GM10847 (cell line): ENCODE results near the gene SPATA2L.

Source experiments
- POLR2A ChIP-seq: IDR thresholded peaks from 2 replicates; pipeline ENCODE4 v1.6.1; 2011; ENCODE audit not compliant: insufficient read length; ENCODE audit errors: extremely low read depth

Gene SPATA2L

DNA sequence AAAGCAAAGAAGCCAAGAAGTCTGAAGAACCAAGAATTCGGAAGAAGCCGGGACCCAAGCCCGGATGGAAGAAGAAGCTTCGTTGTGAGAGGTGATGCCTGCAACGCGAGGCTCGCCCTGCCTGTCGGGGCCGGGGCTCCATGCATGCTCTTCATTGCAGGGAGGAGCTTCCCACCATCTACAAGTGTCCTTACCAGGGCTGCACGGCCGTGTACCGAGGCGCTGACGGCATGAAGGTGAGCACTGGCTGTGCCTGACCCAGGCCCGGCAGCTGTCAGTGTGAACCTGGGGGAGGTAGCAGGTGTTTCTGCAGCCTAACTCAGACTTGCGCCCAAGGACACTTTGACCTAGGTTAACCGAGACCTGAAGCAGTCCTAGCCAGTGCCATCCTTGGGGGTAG lies 31.8 kb upstream of the SPATA2L start:
- TF ChIP-seq POLR2A, result no peak

- TF ChIP-seq POLR2A, result no peak
Measured at GRCh38 chr16:89732918-89733242, 31.4 kb upstream of the SPATA2L start.

- TF ChIP-seq POLR2A, result no peak
Measured at GRCh38 chr16:89732142-89732917, 30.8 kb upstream of the SPATA2L start.

- TF ChIP-seq POLR2A, result no peak
Measured at GRCh38 chr16:89730610-89731234, 29.2 kb upstream of the SPATA2L start.

DNA sequence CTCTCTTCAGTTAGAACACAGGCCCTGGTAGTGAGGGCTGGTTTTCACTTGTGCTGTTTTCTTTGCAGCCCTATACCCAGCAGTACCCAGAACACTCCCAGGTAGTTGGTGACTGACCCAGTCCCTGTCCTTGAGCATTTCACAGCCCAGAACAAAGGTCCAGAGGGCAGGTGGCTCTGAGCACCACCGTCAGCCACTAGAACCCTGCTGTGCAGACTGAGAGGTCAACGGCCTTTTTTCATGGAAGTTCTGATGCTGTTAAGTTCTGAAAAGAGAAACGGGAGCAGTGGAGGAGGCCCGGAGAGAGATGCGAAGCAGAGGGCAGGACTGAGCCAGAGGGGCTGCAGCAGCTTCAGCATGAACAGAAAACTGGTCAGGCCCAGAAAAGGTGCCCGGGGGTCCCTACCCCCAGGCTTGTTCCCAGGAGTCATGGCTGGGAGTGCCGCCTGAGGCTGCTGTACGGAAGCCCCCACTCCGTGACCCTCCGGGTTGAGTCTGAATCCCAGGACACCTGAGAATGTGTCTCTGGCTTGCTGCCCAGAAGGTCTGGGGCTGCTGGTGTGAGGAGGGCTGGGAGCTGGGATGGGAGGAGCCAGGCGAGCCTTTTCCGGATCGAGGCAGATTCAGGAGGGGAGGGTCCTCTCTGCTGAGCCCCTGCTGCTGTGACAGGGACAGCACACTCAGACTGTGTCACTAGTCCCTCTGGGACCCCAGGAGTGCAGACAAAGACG lies 28.5 kb upstream of the SPATA2L start:
- TF ChIP-seq POLR2A, result no peak

DNA sequence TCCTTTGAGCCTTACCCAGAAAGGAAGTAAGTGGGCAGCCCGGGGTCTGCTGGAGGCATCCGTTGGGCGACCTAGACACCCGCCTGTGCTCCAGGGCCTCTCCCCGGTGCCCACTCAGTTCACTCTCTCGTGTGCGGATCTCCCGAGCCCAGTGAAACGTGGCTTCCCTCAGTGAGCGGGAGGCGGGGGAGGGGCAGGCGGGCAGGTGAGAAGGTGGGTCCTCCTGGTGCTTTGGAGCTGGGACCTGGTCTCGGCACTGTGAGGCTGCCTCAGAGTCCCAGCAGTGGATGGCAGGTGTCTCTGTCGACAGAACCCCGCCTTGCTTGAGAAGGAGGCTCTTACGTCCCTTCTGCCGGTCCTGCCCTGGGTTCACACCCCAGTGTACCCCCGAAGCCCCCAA lies 27.8 kb upstream of the SPATA2L start:
- no peak for TF ChIP-seq POLR2A

DNA sequence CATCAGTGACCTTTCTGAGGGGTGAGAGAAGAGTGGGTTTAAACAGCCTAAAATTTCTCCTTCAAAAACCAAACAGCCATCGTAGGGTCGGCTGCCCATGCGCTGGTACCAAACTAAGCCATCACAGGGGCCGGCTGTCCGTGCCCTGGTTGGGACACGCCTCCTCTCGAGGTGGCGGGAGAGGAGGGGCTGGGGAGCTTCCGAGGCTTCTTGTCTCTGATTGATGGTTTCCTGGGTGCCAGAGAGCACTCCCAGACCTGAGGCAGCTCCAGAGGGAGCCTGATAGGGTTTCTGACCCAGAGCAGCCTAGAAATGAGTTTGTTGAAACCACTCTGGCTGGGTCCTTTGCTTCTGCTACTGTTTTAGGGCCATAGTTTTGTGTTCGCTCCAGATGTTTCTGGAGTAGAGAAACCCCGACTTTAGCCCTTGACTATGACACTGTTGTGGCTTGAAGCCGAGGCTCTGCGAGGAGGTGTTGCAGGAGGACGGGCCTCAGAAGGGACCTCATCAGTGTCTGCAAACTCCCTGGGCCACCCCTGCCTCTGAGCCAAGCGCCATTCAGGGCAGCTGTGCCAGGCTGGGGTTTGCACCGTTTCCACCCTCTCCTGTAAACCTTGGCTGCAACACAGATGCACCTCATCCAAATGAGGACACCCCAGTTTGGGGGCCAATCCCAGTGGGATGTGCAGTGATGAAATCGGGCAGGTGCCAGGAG lies 26.1 kb upstream of the SPATA2L start:
- TF ChIP-seq POLR2A, result no peak

GRCh38 chr16:89723279-89724250 lies 22.1 kb upstream of the SPATA2L start:
- no peak for TF ChIP-seq POLR2A

DNA sequence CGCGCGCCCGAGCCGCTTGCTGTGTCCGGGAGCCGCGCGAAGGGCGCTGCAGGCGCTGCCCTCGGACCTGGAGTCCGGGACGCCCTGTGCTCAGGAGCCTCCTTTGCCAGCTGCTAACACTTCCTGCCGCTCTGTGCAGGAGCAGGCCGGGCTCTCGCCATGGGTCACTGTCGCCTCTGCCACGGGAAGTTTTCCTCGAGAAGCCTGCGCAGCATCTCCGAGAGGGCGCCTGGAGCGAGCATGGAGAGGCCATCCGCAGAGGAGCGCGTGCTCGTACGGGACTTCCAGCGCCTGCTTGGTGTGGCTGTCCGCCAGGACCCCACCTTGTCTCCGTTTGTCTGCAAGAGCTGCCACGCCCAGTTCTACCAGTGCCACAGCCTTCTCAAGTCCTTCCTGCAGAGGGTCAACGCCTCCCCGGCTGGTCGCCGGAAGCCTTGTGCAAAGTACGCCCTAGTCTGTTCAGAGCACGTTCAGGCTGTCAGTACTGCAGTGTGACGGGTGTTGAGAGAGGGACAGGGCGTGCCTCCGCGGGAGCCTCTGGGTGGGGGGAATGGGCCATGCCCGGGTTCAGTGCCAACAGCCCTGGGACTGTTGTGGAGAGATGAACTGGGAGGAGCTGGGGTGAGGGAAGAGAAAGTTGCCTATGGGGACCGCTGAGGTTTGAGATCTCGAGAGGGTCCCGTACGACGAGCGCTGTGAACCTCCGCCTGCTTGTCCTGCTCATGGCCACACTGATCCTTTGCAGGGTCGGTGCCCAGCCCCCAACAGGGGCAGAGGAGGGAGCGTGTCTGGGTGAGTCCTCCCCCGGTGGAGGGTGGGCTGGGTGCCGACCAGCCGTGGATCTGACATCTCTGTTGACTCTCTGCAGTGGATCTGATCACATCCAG lies 21.1 kb upstream of the SPATA2L start:
- TF ChIP-seq POLR2A, result no peak

DNA sequence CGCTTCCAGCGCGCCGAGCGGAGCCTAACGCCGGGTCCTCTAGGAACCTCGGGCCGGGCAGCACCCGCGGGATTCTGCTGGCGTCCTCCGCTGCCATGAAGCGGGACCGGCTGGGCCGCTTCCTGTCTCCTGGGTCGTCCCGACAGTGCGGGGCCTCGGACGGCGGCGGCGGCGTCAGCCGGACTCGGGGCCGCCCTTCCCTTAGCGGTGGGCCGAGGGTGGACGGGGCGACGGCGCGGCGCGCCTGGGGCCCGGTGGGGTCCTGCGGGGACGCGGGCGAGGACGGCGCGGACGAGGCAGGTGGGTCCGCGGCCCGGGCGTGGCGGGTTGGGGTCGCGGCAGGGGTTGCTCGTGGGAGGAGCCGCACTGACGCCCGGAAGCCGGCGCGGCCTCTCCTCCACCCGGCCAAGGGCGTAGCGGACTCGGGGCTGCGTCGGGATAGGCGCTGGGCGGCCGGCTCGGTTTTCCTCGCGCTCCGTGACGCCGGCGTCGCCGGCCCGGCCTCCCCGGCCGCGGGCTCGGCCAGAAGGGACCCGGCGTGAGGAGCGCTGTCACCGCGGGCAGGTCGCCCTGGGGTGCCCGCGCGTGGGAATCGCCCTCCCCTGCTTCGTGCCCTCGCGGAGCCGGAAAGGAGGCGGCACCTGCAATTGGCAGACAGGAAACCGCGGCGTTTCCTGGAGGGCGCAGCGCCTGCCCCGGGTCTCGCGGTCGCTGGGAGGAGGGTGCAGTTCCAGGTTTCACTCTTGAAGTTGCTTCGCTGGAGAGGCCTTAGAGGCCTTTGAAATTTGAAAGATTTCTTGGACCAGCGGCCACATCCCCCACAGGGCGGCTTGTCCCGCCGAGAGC lies 20.3 kb upstream of the SPATA2L start:
- peak; percentile 31 for TF ChIP-seq POLR2A

GRCh38 chr16:89720813-89721545 lies 19.5 kb upstream of the SPATA2L start, which contains the start of the genes VPS9D1 and ZNF276:
VPS9D1 (minus strand) TSS chr16:89720898; CDS start chr16:89720861, 37 bp downstream.
ZNF276 (plus strand) TSS chr16:89721537; CDS start chr16:89721641, 104 bp downstream.
- TF ChIP-seq POLR2A, result peak; percentile 50

- no peak for TF ChIP-seq POLR2A
Measured at GRCh38 chr16:89720551-89720812, 19.0 kb upstream of the SPATA2L start.
